Tibial nerve (tissue), 4 donors: Measurements from ENCODE around the gene USP17L22.
"Not testable (repeated sequence)": the region's sequence is repeated elsewhere in the genome, so short reads cannot be mapped to it uniquely, and the experiment has no call there.

Experiments used
- CTCF ChIP-seq, 5 experiments: fragments of 200-600 bp in 3 of 5; fragments of 450-650 bp in 2 of 5; sonication (generic) in 3 of 5; IDR thresholded peaks; one replicate each; pipeline ENCODE4 v1.5.1; 2016 to 2019; ENCODE audit warnings: antibody characterized with exemption in 5 of 5, mild to moderate bottlenecking in 3 of 5, moderate library complexity in 2 of 5
- EP300 ChIP-seq, 2 donors: sonication (generic); formaldehyde crosslinking; IDR thresholded peaks; one replicate each; pipeline ENCODE4 v1.6.1; 2017; ENCODE audit warnings: antibody characterized with exemption in 2 of 2, mild to moderate bottlenecking in 1 of 2
- POLR2A ChIP-seq, 2 donors: fragments of 450-650 bp; IDR thresholded peaks; one replicate each; pipeline ENCODE4 v1.6.1; 2017; ENCODE audit warnings: antibody characterized with exemption in 2 of 2, mild to moderate bottlenecking in 2 of 2, moderate library complexity in 2 of 2

- not testable (repeated sequence) for TF ChIP-seq POLR2A, CTCF, EP300 (IDR thresholded peaks at IDR 0.05)
These were observed 37.2 kb upstream of the USP17L22 start for GRCh38 chr4:9230249-9230648.
